RKO (cell line): ENCODE results near the gene NID1.
"Not testable (repeated sequence)": the region's sequence is repeated elsewhere in the genome, so short reads cannot be mapped to it uniquely, and the experiment has no call there.

ENCODE experiments used
- DNase-seq: peaks from one replicate; pipeline ENCODE4 v3.0.0-alpha.2; 2016; ENCODE audit warnings: low spot score

Gene NID1

DNA sequence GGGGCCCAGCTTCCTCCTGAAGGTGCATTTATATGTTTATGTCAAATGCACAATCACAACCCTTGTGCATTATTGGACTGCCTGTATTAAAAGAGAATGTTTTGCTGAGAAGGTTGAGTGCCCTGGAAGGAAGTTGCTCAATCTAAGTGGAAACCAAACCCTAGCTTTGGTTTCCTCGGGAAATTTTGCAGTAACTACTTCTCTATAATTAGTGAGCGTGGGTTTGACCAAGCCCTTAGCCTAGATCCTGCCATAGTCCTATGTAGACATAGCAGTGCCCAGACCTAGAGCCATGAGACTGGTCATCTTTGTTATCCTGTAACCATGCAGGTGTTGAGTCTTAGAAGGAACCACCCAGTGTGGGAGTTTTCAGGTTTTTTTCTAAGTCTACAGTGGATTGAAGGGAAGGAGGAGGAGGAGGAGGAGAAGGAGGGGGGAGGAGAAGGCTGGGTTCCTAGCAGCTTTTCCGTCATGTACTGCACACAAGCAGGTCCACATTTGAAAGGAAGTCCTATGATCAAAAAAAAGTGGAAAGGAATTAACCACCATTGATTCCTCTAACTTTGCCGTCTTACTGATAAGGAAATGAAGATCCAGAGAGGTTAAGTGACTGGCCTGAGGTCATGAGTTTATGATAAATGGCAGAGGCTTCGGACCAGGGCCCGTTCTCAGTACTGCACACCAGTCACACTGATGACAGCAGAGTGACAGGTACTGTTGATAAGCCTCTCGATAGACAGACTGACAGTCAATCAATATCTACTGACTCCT lies 126.0 kb downstream of the NID1 start:
- no peak for DNase-seq

DNA sequence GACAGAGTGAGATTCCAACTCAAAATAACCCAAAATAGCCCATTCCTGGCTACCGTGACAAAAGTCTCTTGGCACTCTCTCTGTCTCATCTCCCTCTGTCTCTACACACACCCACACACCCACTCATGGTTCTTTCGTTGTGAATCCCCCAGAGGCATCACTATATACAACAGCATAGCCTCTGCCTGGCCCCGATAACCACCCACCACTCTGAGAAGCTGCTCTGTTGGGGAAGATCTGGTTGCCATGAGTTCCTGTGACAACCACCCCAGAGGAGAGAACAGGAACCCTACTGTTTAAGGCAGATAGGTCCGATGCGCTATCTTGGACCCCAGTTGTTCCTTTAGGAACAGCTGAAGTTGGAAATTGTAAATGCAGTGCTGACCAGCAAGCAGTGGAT lies 127.8 kb downstream of the NID1 start:
- no peak for DNase-seq

DNA sequence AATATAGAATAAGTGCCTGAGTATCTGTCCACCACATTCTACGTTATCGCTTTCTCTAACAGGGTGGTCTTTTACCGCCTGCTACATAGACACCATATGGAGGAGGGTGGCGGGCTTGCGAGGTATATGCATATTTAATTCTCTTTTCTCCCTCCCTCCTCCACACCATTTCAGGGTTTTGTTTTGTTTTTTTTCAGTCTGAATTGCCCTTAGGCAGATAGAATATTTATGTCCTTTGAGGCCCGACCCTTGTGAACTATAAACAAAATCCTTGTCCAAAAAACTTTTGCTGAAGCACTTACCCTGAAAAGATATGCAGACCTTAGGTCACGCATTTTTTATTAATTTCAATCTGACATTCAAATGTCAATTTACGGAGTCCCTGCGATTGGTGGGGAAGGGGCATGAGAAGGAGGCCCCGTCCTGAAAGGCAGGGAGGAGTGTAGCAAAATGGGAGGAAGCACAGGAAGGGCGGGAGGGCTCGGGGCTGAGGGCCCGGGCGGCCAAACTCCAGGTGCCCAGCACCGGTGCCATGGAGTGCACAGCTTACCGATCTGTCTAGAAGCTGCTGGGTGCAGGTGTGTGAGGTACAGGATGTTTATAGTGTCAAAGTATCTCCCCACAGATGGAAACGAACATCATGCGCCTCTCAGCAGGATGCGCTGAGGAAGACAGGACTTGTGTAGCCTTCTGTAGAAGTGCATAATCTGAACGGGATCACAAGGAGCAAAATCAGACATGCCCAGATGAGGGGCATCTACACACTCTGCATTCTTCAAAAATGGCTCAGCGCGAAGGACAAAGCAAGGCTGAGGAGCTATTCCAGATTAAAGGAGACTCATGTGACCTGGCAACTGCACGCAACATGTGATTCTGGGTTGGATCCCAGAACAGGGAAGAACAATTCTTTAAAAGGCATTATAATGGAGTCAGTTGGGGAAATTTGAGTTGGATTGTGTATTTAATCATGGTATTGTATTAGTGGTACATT lies 129.4 kb downstream of the NID1 start:
- no peak for DNase-seq

DNA sequence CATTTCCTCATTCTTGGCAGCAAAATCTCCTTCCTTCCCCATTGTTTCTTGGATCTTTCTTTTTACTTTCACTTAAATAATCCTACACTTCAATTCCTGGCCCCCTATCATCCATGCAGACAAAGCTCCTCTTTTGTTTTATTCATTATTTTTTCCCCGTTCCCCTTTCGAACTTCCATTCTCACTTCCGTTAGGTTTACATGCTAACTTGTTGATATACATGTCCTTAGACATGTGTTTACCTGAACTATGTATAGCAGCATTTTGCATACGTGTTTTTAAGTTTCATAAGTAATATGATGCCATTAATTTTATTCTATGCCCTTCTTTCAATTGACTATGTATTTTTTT lies 131.1 kb downstream of the NID1 start:
- no peak for DNase-seq

DNA sequence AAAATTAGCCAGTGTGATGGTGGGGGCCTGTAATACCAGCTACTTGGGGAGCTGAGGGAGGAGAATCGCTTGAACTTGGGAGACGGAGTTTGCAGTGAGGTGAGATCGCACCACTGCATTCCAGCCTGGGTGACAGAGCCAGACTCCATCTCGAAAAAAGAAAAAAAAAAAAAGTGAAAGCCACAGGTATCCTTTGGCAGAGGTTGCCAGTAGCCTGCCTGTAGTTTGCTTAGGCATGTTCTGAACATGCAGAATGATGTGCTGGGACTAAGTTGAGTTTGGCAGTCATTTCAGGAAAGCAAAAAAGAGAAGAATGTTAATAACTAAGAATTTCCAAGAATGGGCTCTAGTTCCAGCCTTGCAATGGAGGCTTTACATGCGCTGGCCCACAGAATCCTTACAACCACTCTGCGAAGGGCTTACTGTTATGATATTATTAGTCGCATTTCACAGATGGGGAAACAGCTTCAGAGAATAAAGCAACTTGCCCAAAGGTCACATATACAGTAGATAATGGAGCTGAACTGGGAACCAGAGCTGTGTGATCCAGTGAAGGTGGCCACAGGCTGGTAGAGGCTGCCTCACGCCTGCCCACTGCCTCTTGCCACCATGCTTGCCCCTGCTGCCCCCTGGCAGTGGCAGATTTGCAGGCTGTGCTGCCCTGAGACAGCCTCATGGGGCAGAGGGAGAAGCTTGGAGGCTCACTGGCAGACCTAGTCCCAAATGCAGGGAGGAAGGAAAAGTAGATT lies 131.7 kb downstream of the NID1 start:
- no peak for DNase-seq

DNA sequence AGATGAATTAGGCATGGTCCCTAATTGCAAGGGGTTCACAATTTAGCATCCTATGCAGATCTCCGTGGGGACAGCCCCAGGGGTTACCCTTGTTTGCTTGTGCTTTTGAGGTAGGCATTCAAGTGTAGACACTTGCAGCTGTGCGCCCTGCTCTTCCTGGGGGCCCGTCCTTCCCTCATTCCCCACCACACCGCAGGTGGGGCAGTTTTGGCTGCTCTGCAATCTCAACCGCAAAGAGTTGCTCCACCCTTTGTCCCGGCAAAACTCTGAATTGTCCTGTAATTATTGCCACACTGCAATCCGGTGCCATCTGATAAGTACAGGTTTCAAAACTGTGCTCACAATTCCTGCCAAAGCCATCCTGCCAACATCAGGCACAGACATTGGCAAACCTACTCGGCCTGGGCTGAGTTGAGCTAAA lies 132.8 kb downstream of the NID1 start:
- no peak for DNase-seq

DNA sequence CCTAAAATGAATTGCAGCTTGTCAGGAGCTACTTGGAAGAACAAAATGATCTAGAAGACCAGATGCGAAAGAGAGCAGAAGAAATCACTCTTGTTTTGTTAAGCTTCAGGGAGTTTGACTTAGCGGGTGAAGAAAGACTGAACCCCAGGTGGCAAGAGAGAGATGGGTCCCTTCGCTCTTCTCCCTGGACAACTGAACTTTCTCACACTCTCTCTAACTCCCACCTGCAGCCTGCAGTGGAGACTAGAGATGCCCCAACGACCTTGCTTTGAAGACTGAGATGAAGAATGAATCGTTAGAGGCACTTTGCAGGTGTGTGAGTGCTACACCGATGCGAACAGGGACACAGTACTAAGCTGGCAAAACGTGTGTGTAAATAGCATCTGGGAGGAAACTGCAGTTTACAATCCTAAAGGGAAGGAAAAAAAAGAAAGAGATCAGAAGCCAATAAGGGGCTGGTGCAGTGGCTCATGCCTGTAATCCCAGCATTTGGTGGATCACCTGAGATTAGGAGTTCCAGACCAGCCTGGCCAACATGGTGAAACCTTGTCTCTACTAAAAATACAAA lies 133.6 kb downstream of the NID1 start:
- no peak for DNase-seq

DNA sequence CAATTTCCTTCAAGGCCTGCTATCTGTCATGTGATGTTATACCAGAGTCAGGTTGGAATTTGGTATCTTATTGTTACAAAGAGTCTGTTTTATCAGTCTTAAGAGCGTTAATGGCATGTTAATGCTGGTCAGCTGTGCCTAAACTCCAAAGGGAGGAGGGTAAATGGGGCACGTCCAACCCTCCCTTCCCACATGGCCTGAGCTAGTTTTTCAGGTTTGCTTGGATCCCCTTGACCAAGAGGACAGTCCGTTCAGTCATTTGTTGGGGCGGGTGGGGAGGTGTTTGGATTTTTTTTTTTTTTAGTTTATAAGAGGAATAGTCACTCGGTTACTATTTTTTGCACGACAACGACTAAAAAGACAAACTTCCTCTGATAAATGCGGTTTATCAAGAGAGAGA lies 134.3 kb downstream of the NID1 start:
- no peak for DNase-seq

DNA sequence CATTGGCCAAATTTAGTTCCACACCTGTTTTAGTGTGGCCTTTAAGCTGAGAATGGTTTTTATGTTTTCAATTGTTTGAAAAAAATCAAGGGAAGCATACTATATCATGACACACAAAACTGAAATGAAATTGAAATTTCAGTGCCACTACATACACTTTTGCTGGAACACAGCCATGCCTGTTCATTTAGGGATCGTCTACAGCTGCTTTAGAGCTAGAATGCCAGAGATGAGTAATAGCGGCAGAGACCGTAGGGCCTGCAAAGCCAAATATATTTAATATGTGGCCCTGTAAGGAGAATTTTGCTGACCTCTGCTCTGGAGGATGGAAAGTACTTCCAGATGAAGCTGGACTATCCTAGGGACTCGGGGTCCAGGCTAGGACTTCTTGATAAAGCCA lies 135.7 kb downstream of the NID1 start:
- no peak for DNase-seq

DNA sequence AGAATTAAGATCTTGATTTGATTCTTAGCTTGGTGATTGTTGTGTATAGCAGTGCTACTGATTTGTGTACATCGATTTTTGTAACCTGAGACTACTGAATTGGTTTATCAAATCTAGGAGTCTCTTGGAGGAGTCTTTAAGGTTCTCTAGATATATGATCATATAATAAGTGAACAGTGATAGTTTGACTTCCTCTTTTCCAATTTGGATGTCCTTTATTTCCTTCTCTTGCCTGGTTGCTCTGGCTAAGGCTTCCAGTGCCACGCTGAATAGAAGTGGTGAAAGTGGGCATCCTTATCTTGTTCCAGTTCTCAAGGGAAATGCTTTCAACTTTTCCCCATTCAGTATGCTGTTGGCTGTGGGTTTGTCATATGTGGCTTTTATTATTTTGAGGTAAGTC lies 136.7 kb downstream of the NID1 start:
- no peak for DNase-seq

DNA sequence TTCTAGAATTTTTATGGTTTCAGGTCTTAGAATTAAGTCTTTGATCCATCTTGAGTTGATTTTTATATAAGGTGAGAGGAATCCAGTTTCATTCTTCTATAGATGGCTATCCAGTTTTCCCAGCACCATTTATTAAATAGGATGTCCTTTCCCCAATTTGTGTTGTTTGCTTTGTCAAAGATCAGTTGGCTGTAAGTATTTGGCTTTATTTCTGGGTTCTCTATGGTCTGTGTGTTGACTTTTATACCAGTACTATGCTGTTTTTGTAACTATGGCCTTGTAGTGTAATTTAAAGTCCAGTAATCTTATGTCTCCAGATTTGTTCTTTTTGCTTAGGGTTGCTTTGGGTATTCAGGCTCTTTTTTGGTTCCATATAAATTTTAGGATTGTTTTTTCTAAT lies 137.3 kb downstream of the NID1 start:
- not testable (repeated sequence) for DNase-seq
